MCF 10A (cell line): ENCODE results near the gene CPNE9. TPM values are rescaled to one million over a fixed set of nuclear protein-coding genes. Genes with fewer than 3 reads are reported as not detected.

Source experiments
- BruUV-seq: library from RNA; stranded (reverse); fragments of 400-500 nt; replicated peaks from 2 replicates; lab custom pipeline; 2021; lab: Mats Ljungman, UMichigan
- CTCF ChIA-PET: fragments of 300-600 bp; sonication (Branson Sonifier 250); formaldehyde crosslinking; extraction: SDS; loops from one replicate; lab custom pipeline; 2021; ENCODE audit warnings: antibody characterized with exemption, inconsistent platforms; lab: Yijun Ruan, JAX
- POLR2A ChIA-PET: fragments of 300-600, 350-650 bp; sonication (Branson Sonifier 250); formaldehyde crosslinking; extraction: SDS; loops from one replicate; lab custom pipeline; 2020; ENCODE audit warnings: antibody characterized with exemption, inconsistent platforms; lab: Yijun Ruan, JAX
- DNase-seq: peaks from one replicate; pipeline ENCODE4 v3.0.0-alpha.2; 2018; ENCODE audit not compliant: unreplicated experiment
- H3K27ac Mint-ChIP-seq: one replicate; pipeline ENCODE4 v1.8.0; 2022; ENCODE audit warnings: mild to moderate bottlenecking, low read depth, mixed read lengths; ENCODE audit not compliant: unreplicated experiment
- H3K27me3 Mint-ChIP-seq: one replicate; pipeline ENCODE4 v1.8.0; 2022; ENCODE audit warnings: mixed read lengths; ENCODE audit not compliant: insufficient read depth, unreplicated experiment
- H3K36me3 Mint-ChIP-seq: one replicate; pipeline ENCODE4 v1.8.0; 2022; ENCODE audit warnings: mild to moderate bottlenecking, moderate library complexity, mixed read lengths; ENCODE audit not compliant: insufficient read depth, unreplicated experiment
- H3K4me1 Mint-ChIP-seq: one replicate; pipeline ENCODE4 v1.8.0; 2022; ENCODE audit warnings: mixed read lengths; ENCODE audit not compliant: insufficient read depth, unreplicated experiment
- H3K4me3 Mint-ChIP-seq: one replicate; pipeline ENCODE4 v1.8.0; 2022; ENCODE audit warnings: mild to moderate bottlenecking, moderate library complexity, mixed read lengths; ENCODE audit not compliant: unreplicated experiment
- H3K9me3 Mint-ChIP-seq: one replicate; pipeline ENCODE4 v1.8.0; 2022; ENCODE audit warnings: mixed read lengths; ENCODE audit not compliant: unreplicated experiment
- CTCF ChIP-seq: fragments of 200-600 bp; IDR thresholded peaks from one replicate; pipeline ENCODE4 v1.8.0; 2022; ENCODE audit warnings: antibody characterized with exemption, mild to moderate bottlenecking; ENCODE audit not compliant: unreplicated experiment
- intact Hi-C: fragments of 100-400 bp; cut with micrococcal nuclease; formaldehyde crosslinking; loops from 2 replicates; pipeline ENCODE4 v1.14.1; 2022
- total RNA-seq: library from RNA; stranded (reverse); gene quantifications from 2 replicates; pipeline ENCODE4 v1.2.3, GENCODE V29; 2022

The CPNE9 gene
- total RNA-seq, 1 experiment from 2014 or later: not detected

- BruUV-seq: no TSS peak
- POLR2A ChIA-PET: no interaction called here
These were observed 7.9 kb upstream of the CPNE9 start for GRCh38 chr3:9695746-9696145.

GRCh38 chr3:9696480-9697220 is 7.0 kb upstream of the CPNE9 start:
- POLR2A ChIA-PET: no interaction called here
- TF ChIP-seq CTCF: no peak
- Mint-ChIP-seq H3K36me3 (peaks cover 12% of the 10 kb centered on the region), H3K27me3 (no peaks in the 10 kb centered on the region), H3K9me3 (no peaks in the 10 kb centered on the region), H3K4me3 (no peak overlapping the region), H3K4me1 (no peaks in the 10 kb centered on the region), H3K27ac (no peak overlapping the region)
- BruUV-seq: no TSS peak
- intact Hi-C loops: no loop called here
- CTCF ChIA-PET: interaction anchor here (0.6 kb wide), 1 partner anchor 25 kb away, joined by 3 read pairs; no protein-coding TSS in a partner anchor
- DNase-seq: no peak

More at GRCh38 chr3:9695746-9696145, 7.9 kb upstream of the CPNE9 start:
- Mint-ChIP-seq H3K27me3 (no peaks in the 10 kb centered on the region), H3K4me3 (no peak overlapping the region), H3K36me3 (peaks cover 17% of the 10 kb centered on the region), H3K27ac (no peak overlapping the region), H3K9me3 (no peaks in the 10 kb centered on the region), H3K4me1 (no peaks in the 10 kb centered on the region)
- TF ChIP-seq CTCF: no peak
- DNase-seq: no peak
- CTCF ChIA-PET: no interaction called here
- intact Hi-C loops: no loop called here

- no peaks in the 10 kb centered on the region for H3K4me1 Mint-ChIP-seq
These were observed 5.7 kb upstream of the CPNE9 start for GRCh38 chr3:9697892-9698291.

More at GRCh38 chr3:9697892-9698291, 5.7 kb upstream of the CPNE9 start:
- CTCF ChIA-PET: interaction anchor here (0.6 kb wide), 1 partner anchor 378 kb away, joined by 5 read pairs; no protein-coding TSS in a partner anchor
- H3K27me3 Mint-ChIP-seq: no peaks in the 10 kb centered on the region
- POLR2A ChIA-PET: no interaction called here
- H3K36me3 Mint-ChIP-seq: peaks cover 8% of the 10 kb centered on the region
- no peak for DNase-seq
- H3K27ac Mint-ChIP-seq: no peak overlapping the region
- no TSS peak for BruUV-seq
- no peak for TF ChIP-seq CTCF
- no peak overlapping the region for H3K4me3 Mint-ChIP-seq
- intact Hi-C loops: no loop called here
- H3K9me3 Mint-ChIP-seq: no peaks in the 10 kb centered on the region
